Measurements from ENCODE around the gene MAP2K1.

The MAP2K1 gene

GRCh38 chr15:66477011-66477410 lies 90.3 kb downstream of the MAP2K1 start:
- H3K4me3 ChIP-seq (ENCODE audit: low read depth, low read length), result no peak overlapping the region
- TF ChIP-seq, protein P1, sequence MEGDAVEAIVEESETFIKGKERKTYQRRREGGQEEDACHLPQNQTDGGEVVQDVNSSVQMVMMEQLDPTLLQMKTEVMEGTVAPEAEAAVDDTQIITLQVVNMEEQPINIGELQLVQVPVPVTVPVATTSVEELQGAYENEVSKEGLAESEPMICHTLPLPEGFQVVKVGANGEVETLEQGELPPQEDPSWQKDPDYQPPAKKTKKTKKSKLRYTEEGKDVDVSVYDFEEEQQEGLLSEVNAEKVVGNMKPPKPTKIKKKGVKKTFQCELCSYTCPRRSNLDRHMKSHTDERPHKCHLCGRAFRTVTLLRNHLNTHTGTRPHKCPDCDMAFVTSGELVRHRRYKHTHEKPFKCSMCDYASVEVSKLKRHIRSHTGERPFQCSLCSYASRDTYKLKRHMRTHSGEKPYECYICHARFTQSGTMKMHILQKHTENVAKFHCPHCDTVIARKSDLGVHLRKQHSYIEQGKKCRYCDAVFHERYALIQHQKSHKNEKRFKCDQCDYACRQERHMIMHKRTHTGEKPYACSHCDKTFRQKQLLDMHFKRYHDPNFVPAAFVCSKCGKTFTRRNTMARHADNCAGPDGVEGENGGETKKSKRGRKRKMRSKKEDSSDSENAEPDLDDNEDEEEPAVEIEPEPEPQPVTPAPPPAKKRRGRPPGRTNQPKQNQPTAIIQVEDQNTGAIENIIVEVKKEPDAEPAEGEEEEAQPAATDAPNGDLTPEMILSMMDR (IDR thresholded peaks at IDR 0.05; ENCODE audit: low read depth, low read length, missing control alignments), result no peak
- no peak for DNase-seq (ENCODE audit: low read depth)

DNA sequence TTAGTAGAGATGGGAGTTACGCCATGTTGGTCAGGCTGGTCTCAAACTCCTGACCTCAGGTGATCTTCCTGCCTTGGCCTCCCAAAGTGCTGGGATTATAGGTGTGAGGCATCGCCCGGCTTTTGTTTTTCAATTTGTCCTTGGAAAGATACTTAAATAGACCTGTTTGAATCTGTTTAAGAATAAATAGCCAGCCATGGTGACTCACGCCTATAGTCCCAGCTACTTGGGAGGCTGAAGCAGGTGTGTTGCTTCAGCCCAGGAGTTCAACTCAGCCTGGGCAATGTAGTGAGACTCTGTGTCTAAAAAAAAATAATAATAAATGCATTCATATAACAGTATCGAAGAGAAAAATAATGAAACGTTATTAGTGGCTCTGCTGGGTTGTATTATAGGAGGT lies 93.6 kb downstream of the MAP2K1 start:
- TF ChIP-seq, protein P1 (IDR thresholded peaks at IDR 0.05; ENCODE audit: low read depth, low read length, missing control alignments), result no peak
- no peak overlapping the region for H3K4me3 ChIP-seq (ENCODE audit: low read depth, low read length)
- DNase-seq (ENCODE audit: low read depth), result no peak

DNA sequence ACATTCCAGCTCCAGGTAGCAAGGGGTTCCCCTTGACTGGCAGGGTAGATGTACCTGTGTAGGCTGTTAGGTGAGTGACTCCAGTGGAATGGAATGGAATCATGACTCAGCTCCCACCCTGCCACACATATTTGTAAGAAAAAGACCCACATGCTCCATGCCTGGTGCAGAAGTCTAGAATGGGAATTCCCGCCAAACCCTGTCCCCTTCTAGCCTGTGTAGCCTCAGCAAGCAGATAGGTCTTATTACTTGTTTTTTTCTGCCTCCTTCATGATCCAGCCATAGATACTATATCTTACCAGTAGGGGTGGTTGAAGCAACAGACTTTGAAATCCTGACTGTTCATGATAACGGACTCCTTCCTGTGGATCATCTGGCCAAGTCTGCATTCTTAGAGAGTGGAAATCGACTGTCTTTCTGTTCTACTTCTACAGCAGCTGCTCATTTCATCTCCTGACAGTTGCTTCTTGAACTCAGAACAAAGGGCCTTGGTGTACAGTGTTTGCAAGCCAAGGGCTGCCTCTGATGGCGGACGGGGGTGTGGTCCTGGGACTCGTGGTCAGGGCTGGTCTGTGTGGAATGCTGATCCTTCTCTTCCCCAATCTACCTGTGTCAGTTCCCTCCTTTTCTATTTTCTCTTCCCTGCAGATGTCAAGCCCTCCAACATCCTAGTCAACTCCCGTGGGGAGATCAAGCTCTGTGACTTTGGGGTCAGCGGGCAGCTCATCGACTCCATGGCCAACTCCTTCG lies 94.6 kb downstream of the MAP2K1 start:
- DNase-seq (ENCODE audit: low read depth), result no peak
- TF ChIP-seq, protein P1 (IDR thresholded peaks at IDR 0.05; ENCODE audit: low read depth, low read length, missing control alignments), result no peak
- H3K4me3 ChIP-seq (ENCODE audit: low read depth, low read length), result no peak overlapping the region

GRCh38 chr15:66482539-66482938 lies 95.8 kb downstream of the MAP2K1 start:
- TF ChIP-seq, protein P1 (IDR thresholded peaks at IDR 0.05; ENCODE audit: low read depth, low read length, missing control alignments), result no peak
- DNase-seq (ENCODE audit: low read depth), result no peak
- H3K4me3 ChIP-seq (ENCODE audit: low read depth, low read length), result no peak overlapping the region

GRCh38 chr15:66483131-66483566 lies 96.4 kb downstream of the MAP2K1 start:
- DNase-seq (ENCODE audit: low read depth), result no peak
- no peak overlapping the region for H3K4me3 ChIP-seq (ENCODE audit: low read depth, low read length)
- TF ChIP-seq, protein P1 (IDR thresholded peaks at IDR 0.05; ENCODE audit: low read depth, low read length, missing control alignments), result no peak

- no peak overlapping the region for H3K4me3 ChIP-seq (ENCODE audit: low read depth, low read length)
- TF ChIP-seq, protein P1 (IDR thresholded peaks at IDR 0.05; ENCODE audit: low read depth, low read length, missing control alignments), result no peak
- DNase-seq (ENCODE audit: low read depth), result no peak
Measured at GRCh38 chr15:66484539-66485112, 97.9 kb downstream of the MAP2K1 start.

- TF ChIP-seq, protein P1 (IDR thresholded peaks at IDR 0.05; ENCODE audit: low read depth, low read length, missing control alignments), result no peak
- no peak overlapping the region for H3K4me3 ChIP-seq (ENCODE audit: low read depth, low read length)
- DNase-seq (ENCODE audit: low read depth), result no peak
Measured at GRCh38 chr15:66486887-66487286, 100.2 kb downstream of the MAP2K1 start.
